ENCODE data around the gene GAB2.

The GAB2 gene

DNA sequence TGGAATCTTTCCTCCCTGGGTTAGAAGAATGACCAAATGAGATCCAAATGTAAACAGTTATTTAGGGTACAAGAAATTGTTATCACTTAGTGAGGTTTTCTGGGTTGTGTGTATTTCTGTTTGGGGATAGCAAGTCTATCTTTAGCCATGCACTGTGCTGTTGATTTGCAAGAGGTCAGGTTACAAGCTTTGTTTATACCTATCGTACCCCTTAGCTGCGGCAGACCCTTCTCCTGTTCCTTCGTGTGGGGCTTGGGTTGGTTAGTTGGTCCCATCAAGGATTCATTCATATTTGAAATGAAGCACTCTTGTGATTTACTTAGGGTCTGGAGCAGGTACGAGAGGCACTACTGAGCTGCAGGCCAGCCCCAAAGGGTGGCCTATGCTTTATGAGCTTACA is 156.3 kb downstream of the GAB2 start:
- CTCF ChIA-PET: interaction anchor here (0.5 kb wide), 1 partner anchor 99 kb away, joined by 4 read pairs; no protein-coding TSS in a partner anchor
- H3K9me3 ChIP-seq (ENCODE audit: control insufficient read depth, insufficient read depth, low read depth, low read length): no peaks in the 10 kb centered on the region
- no peak overlapping the region for H3K4me3 ChIP-seq (ENCODE audit: low read depth, low read length)
- POLR2A ChIA-PET: no interaction called here
- H3K36me3 ChIP-seq (ENCODE audit: control insufficient read depth in 2 of 2, insufficient read depth in 1 of 2, low read length in 2 of 2): no peaks in the 10 kb centered on the region
- H3K4me1 ChIP-seq (ENCODE audit: control insufficient read depth, insufficient read depth, low read length): no peaks in the 10 kb centered on the region
- no peak overlapping the region for H3K27ac ChIP-seq (ENCODE audit: extremely low read depth, low read depth, low read length)
- TF ChIP-seq ZNF571 (tag by site-specific recombination; IDR thresholded peaks at IDR 0.05): no peak
- TF ChIP-seq, protein P1, sequence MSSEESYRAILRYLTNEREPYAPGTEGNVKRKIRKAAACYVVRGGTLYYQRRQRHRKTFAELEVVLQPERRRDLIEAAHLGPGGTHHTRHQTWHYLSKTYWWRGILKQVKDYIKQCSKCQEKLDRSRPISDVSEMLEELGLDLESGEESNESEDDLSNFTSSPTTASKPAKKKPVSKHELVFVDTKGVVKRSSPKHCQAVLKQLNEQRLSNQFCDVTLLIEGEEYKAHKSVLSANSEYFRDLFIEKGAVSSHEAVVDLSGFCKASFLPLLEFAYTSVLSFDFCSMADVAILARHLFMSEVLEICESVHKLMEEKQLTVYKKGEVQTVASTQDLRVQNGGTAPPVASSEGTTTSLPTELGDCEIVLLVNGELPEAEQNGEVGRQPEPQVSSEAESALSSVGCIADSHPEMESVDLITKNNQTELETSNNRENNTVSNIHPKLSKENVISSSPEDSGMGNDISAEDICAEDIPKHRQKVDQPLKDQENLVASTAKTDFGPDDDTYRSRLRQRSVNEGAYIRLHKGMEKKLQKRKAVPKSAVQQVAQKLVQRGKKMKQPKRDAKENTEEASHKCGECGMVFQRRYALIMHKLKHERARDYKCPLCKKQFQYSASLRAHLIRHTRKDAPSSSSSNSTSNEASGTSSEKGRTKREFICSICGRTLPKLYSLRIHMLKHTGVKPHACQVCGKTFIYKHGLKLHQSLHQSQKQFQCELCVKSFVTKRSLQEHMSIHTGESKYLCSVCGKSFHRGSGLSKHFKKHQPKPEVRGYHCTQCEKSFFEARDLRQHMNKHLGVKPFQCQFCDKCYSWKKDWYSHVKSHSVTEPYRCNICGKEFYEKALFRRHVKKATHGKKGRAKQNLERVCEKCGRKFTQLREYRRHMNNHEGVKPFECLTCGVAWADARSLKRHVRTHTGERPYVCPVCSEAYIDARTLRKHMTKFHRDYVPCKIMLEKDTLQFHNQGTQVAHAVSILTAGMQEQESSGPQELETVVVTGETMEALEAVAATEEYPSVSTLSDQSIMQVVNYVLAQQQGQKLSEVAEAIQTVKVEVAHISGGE (tag by site-specific recombination; conservative IDR thresholded peaks at IDR 0.05; ENCODE audit: low read depth): no peak
- no peak for TF ChIP-seq ZNF404 (tag by site-specific recombination; IDR thresholded peaks at IDR 0.05)
- no peak for TF ChIP-seq ZNF747 (tag by site-specific recombination; IDR thresholded peaks at IDR 0.05)
- TF ChIP-seq ZFP37 (tag by site-specific recombination; IDR thresholded peaks at IDR 0.05): no peak

DNA sequence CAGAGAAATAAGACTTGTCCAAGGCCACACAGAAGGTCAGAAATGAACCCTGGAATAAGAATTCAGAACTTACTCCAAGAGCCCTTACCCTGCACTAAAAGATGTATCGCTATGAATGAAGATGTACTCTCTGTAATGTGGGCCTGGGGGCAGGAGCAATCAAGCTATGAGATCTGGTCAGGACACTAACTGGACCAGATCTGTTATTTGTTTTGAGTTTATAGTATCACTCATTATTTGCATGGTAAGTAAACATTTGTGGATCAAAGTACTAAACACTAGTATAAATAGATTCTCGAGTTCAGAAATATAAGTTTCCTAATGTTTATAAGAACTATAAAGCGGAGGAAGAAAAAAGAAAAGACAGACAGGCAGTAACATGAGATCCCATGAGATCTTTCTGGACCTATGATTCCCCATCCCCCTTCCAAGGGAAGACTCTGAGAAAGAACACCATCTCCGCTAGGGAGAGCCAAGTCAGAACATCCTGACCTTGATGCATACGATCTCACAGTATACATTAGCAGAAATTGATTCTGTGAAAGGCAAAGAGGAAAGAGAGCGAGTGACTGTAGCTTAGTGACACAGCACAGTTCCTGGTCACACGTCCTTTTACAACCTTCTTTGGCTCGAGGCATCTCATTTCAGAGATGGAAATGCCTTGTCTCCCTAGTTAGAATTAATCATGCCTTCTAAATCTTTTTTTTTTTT is 157.7 kb downstream of the GAB2 start:
- TF ChIP-seq ZNF830 (tag by site-specific recombination; IDR thresholded peaks at IDR 0.05; ENCODE audit: low read depth) (no peak), ZNF585B (tag by site-specific recombination; IDR thresholded peaks at IDR 0.05) (no peak), ZNF214 (tag by site-specific recombination; IDR thresholded peaks at IDR 0.05; ENCODE audit: borderline replicate concordance) (no peak), ZNF211 (tag by site-specific recombination; IDR thresholded peaks at IDR 0.05; ENCODE audit: low read depth) (no peak), ZSCAN30 (tag by site-specific recombination; IDR thresholded peaks at IDR 0.05) (no peak), ZNF302 (tag by site-specific recombination; IDR thresholded peaks at IDR 0.05; ENCODE audit: low read depth) (no peak), ZNF654 (tag by site-specific recombination; IDR thresholded peaks at IDR 0.05; ENCODE audit: low read depth) (no peak), ZNF473 (tag by site-specific recombination; IDR thresholded peaks at IDR 0.05) (no peak), ZNF175 (tag by site-specific recombination; IDR thresholded peaks at IDR 0.05) (no peak), MYNN (tag by site-specific recombination; IDR thresholded peaks at IDR 0.05; ENCODE audit: borderline replicate concordance) (no peak), ZNF221 (tag by site-specific recombination; IDR thresholded peaks at IDR 0.05; ENCODE audit: borderline replicate concordance) (no peak), ZBTB21 (tag by site-specific recombination; IDR thresholded peaks at IDR 0.05) (no peak)
- TF ChIP-seq, protein P2, sequence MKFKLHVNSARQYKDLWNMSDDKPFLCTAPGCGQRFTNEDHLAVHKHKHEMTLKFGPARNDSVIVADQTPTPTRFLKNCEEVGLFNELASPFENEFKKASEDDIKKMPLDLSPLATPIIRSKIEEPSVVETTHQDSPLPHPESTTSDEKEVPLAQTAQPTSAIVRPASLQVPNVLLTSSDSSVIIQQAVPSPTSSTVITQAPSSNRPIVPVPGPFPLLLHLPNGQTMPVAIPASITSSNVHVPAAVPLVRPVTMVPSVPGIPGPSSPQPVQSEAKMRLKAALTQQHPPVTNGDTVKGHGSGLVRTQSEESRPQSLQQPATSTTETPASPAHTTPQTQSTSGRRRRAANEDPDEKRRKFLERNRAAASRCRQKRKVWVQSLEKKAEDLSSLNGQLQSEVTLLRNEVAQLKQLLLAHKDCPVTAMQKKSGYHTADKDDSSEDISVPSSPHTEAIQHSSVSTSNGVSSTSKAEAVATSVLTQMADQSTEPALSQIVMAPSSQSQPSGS (tag by site-specific recombination; IDR thresholded peaks at IDR 0.05; ENCODE audit: low read depth): no peak
- TF ChIP-seq, protein P3, sequence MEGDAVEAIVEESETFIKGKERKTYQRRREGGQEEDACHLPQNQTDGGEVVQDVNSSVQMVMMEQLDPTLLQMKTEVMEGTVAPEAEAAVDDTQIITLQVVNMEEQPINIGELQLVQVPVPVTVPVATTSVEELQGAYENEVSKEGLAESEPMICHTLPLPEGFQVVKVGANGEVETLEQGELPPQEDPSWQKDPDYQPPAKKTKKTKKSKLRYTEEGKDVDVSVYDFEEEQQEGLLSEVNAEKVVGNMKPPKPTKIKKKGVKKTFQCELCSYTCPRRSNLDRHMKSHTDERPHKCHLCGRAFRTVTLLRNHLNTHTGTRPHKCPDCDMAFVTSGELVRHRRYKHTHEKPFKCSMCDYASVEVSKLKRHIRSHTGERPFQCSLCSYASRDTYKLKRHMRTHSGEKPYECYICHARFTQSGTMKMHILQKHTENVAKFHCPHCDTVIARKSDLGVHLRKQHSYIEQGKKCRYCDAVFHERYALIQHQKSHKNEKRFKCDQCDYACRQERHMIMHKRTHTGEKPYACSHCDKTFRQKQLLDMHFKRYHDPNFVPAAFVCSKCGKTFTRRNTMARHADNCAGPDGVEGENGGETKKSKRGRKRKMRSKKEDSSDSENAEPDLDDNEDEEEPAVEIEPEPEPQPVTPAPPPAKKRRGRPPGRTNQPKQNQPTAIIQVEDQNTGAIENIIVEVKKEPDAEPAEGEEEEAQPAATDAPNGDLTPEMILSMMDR (tag by site-specific recombination; IDR thresholded peaks at IDR 0.05): no peak
- TF ChIP-seq, protein P4, sequence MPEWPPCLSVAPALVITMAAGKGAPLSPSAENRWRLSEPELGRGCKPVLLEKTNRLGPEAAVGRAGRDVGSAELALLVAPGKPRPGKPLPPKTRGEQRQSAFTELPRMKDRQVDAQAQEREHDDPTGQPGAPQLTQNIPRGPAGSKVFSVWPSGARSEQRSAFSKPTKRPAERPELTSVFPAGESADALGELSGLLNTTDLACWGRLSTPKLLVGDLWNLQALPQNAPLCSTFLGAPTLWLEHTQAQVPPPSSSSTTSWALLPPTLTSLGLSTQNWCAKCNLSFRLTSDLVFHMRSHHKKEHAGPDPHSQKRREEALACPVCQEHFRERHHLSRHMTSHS (tag by site-specific recombination; IDR thresholded peaks at IDR 0.05): no peak
- no peaks in the 10 kb centered on the region for H3K4me1 ChIP-seq (ENCODE audit: control insufficient read depth, insufficient read depth, low read length)
- H3K27ac ChIP-seq (ENCODE audit: extremely low read depth, low read depth, low read length): no peak overlapping the region
- H3K9me3 ChIP-seq (ENCODE audit: control insufficient read depth, insufficient read depth, low read depth, low read length): no peaks in the 10 kb centered on the region
- ChIA-PET CTCF (interaction anchor here (0.7 to 0.8 kb wide), 3 partner anchors 10 to 304 kb away, joined by 3 to 4 read pairs (median 3); no protein-coding TSS in a partner anchor), POLR2A (no interaction called here)
- H3K36me3 ChIP-seq (ENCODE audit: control insufficient read depth in 2 of 2, insufficient read depth in 1 of 2, low read length in 2 of 2): no peaks in the 10 kb centered on the region
- no peak overlapping the region for H3K4me3 ChIP-seq (ENCODE audit: low read depth, low read length)
